GM21619 (cell line): ENCODE results near the gene ZDHHC11B.

Experiments
- ATAC-seq: cut with Tn5 transposase; IDR thresholded peaks from one replicate; pipeline ENCODE4 v1.9.1; 2021; ENCODE audit not compliant: unreplicated experiment

ZDHHC11B gene

GRCh38 chr5:664343-664993 lies 120.1 kb downstream of the ZDHHC11B start:
- no peak for ATAC-seq

- no peak for ATAC-seq
Observed at GRCh38 chr5:663436-664342, 120.8 kb downstream of the ZDHHC11B start.

GRCh38 chr5:662751-663435 lies 121.6 kb downstream of the ZDHHC11B start:
- ATAC-seq: no peak

GRCh38 chr5:661891-662750 lies 122.4 kb downstream of the ZDHHC11B start:
- ATAC-seq: no peak

- ATAC-seq: no peak
Observed at GRCh38 chr5:660491-661030, 124.0 kb downstream of the ZDHHC11B start.
